HS-27A (cell line): Measurements from ENCODE around the gene TMX2.

ENCODE experiments used
- DNase-seq: peaks from one replicate; pipeline ENCODE4 v3.0.0-alpha.2; 2012; ENCODE audit warnings: low read depth, missing footprints

Gene TMX2

GRCh38 chr11:57764972-57765371, 52.6 kb downstream of the TMX2 start:
- no peak for DNase-seq

DNA sequence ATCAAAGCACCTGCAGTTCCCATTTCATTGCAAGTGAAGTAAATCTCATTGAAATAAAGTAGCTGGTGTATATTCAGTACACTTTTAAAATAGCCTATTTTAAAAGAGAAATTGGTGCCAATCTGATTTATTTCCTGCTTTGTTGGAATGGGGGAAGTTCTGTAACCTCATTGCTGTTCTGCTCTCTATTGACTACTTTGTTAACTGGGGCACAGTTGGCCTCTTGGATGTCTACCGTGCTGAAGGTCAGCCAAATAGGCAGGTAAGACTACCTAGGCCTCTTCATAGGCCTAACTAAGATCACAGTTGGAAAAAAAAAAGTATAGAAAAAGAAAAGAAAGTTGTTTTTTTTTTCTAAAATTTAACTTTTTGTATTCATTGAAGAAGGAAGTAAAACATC, 58.4 kb downstream of the TMX2 start:
- no peak for DNase-seq

DNA sequence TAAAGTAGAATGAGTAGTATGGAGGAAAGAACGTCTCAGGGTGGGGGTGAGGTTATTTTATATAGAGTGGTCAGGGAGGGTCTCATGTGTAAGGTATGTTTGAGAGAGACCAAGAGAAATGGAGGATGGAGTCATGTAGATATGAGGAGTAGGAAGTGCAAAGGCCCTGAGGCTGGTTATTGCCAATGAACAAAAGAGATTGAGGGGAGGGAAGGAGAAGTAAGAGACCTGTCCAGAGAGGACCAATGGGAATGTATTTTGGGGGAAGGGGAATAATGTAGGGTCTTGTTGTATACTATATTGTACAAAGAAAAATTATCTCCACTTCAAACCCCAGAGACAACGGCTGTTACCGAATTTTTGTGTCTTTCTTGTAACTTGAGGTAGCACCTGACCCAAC, 59.0 kb downstream of the TMX2 start:
- DNase-seq: no peak

DNA sequence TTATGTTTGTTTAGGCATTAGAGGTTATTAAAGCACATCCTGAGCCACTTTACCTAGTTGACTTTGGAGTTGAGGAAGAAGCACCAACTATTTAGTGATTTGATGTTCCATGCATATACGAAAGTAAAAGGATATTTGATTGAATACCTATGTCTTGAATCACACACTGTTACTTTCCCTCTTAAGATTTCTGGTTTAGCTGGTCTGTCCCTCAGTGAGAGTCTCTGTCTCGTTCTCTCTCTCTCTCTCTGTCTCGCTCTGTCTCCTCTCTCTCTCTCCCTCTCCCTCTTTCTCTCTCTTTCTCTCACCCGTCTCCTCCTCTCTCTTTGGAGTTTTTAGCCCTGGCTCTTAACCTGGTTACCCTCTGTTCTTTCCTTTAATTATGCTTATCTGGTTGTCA, 60.2 kb downstream of the TMX2 start:
- no peak for DNase-seq

GRCh38 chr11:57773026-57773598, 60.7 kb downstream of the TMX2 start:
- no peak for DNase-seq

DNA sequence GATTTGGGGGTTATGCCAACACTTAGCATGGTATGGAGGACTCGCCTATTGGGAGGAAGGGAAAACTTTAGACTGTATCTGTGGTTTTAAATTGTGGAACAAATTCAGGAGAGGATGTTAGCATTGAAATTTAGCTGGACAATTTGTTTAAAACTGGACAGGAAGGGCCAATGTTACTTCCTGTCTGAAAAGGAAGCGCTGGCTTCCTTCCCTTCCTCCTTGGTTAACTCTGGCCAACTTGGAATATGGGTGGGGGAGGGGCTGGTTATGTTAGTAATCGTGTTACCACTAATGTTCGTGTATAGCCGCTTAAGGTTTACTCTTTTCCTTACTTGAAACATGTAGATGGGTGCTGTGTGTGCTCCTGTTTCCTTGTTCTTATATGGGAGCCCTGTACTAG, 63.1 kb downstream of the TMX2 start:
- no peak for DNase-seq

DNA sequence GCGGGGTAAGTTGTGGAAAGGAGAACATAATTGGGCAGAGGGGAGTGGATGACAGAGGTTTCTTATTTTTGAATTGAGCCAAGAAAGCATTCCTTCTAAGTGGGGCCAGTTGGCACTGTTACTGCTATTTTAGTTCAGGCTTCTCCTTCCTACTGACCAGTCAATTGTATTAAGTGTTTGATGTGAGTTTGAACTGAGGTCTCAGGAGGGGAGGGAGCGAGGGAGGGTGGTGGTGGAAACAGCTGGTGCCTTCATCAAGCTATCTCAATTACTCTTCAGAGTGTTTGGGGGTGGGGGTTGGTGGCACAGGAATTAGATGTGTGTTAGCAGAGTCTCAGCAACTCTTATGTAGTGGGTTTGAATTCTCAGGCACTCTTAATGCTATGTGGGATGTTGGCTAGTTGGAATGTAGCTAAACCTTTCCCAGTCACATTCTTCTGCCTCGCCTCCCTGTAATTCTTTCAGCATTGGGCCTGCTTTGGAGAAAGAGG, 63.7 kb downstream of the TMX2 start:
- DNase-seq: no peak

DNA sequence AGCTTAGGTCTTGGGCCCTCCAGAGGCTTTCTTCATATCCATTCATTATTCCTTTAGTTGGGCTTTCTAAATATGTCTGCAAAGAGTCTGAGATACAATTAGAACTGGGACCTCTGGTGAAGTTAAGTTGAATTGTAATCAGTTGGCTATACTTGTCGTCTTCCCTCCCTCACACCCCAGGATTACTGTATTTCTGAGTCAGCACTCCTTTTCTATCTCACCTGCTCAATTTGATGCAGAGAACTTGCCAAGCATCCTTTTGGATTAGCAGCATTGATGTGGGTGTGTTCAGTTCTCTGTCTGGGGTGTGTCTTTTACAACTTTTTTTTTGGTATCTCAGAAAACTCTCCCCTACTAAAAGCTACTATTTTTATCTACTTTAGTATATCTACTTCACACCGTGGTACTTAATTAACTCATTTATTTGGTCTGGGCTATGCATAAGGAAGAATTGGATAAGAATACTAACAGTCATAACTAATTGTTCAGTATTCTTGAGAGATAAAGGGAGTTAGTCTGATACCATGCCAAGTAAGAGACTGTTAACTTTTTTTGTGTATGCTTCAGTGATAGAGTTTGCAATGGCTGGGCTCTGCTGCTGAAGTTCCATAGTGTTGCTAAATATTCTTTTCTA, 64.3 kb downstream of the TMX2 start:
- no peak for DNase-seq

- no peak for DNase-seq
Measured at GRCh38 chr11:57777969-57778317, 65.5 kb downstream of the TMX2 start.

DNA sequence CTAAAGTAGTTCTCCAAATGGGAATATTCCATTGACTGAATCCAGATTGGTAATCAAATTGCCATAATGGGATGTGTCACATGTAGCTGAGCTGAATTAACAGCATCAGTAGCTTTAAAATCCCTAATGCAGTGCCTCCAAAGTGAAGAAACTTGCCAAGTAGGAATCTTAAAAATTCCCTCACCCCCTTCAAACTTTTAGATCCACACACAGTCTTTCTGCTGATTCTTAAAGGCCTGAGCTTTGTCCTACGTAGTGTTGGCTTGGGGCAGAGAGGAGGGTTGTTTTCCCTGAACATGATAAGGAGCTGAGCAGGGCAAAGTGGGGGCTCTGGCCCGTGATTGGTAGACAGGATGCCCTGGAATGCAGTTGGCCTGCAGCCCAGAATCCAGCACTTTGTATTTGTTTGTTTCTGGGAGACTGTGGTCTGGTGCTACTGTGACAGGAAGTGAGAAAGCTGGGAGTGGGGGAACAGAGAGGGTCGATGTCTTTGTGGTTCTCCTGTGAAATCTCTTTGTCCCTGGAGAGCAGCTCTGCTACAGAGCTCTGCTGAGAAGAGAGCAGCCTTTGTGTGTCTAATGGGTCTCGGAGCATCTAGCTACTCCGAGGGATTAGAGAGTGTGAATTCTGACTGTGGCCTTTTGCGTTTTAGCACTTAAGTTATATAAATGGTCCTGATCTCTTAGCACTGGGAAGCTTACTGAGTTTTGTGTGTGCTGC, 66.1 kb downstream of the TMX2 start:
- DNase-seq: peak; percentile 99

DNA sequence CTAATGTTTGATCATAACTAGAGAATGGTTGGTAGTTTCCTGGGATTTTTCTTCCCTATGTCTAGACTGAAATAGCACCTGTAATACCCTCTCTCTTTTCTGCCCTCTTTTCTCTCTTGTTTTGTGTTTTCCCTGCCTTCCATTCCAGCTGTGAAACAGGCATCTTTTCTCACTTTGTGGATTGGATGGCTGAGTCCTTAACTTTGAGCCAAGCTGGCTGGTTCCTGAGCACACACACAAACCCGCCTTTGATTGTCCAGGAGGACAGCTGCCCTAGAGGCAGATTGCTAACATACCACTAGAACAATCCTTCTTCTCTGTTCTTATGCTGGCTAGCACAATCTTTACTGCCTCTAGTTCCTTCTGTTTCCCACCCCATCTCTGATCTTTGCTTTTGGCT, 66.9 kb downstream of the TMX2 start:
- no peak for DNase-seq

- DNase-seq: no peak
Measured at GRCh38 chr11:57781529-57781943, 69.1 kb downstream of the TMX2 start.

DNA sequence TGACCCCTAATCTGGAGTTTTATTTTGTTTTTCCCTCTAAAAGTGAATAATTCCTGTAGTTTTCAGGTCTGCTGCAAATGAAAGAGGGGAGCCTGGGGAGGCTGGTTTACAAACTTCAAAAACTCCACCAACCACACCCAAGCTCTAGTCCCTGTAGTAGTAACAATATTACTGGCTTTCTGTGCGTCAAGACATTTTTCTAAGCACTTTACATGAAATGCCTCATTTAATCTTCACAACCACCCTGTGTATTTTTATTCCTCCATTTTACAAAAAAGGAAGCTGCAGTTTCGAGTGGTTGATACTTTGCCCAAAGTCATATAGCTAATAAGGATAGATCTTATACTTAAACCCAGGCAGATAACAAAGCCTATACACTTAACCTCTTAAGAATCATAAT, 72.7 kb downstream of the TMX2 start:
- no peak for DNase-seq

DNA sequence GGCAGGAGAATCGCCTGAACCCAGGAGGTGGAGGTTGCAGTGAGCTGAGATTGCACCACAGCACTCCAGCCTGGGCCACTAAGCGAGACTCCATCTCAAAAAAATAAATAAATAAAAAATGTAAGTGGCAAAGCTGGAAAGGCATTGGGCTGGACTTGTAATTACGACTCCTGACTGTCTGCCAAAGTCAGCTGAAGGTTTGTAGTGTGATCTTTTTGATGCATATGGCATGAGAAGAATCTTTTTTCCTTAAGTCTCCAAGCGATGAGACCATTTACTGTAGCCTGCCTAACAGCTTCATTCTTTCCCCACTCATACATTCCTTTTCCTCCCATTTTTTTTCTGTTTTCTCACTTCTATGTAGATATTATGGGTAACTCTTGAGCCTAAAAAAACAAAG, 74.0 kb downstream of the TMX2 start:
- DNase-seq: no peak

GRCh38 chr11:57787006-57787604, 74.7 kb downstream of the TMX2 start:
- DNase-seq: no peak

DNA sequence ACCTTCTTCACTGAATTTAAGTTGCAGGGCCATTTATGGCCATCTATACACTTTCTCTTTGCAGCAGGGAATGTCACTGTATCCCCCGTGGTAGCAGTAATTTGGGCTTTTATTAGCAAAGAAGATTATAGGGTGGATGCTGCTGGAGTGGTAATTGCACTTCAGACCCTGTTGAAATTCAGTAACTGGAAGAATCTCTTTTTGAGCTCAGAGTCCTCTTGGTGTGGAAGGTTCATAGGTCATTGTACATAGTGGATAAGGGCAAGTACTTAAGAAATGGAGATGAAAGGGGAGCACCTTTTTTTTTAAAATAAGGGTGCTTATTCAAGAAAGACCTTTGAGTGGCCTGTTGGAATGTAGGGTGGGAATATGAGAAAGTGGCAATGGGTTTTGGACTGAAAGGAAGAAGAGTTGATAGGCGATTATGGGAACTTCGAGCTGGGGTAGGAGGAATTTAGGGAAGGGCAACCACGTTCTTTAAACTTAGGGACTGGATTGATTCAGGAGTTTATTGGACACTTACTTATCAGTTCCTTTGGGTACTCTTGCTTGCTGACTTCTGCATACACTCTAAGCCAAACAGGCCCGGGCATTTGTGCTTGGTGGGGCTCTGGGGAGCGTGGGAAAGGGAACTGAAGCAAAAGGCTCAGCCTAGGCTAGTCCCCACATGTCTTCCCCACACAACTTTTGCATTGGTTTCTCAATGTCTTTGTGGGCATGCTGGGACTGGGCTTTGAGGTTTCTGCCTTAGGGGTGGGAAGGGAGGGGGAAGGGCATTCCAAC, 75.7 kb downstream of the TMX2 start:
- no peak for DNase-seq

DNA sequence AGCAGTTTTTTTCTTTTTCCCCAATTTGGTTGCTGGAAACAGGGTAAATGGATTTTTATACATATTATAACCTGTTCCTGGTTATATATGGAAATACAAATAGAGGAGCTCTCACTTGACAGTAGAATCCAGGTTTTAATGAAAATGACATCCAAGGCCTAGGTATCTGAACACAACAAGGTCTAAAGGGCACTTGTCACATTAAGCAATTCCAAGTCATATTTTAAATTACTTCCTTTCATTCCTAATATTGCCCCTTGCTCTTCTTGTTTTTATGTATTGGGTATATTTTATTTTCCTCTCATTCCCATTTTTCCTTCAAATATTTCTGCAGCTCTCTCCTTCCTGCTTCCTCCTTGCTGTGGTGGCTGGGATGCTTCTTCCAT, 76.3 kb downstream of the TMX2 start:
- no peak for DNase-seq
